ENCODE results near the gene STK24.

STK24 gene

GRCh38 chr13:98556142-98556816 lies 20.6 kb downstream of the STK24 start:
- DNase-seq (ENCODE audit: low read depth in 2 of 2), result no peak

GRCh38 chr13:98549728-98550317 lies 27.1 kb downstream of the STK24 start:
- DNase-seq (ENCODE audit: low read depth in 2 of 2), result no peak

- DNase-seq (ENCODE audit: low read depth in 2 of 2), result no peak
These were observed 27.7 kb downstream of the STK24 start for GRCh38 chr13:98549006-98549727.

- no peak for DNase-seq (ENCODE audit: low read depth in 2 of 2)
These were observed 28.7 kb downstream of the STK24 start for GRCh38 chr13:98548230-98548629.

- DNase-seq (ENCODE audit: low read depth in 2 of 2), result no peak
These were observed 29.5 kb downstream of the STK24 start for GRCh38 chr13:98547455-98547854.

GRCh38 chr13:98546402-98546801 lies 30.5 kb downstream of the STK24 start:
- DNase-seq (ENCODE audit: low read depth in 2 of 2), result no peak

GRCh38 chr13:98544104-98544710 lies 32.7 kb downstream of the STK24 start:
- DNase-seq (ENCODE audit: low read depth in 2 of 2), result no peak

GRCh38 chr13:98543378-98544103 lies 33.4 kb downstream of the STK24 start:
- DNase-seq (ENCODE audit: low read depth in 2 of 2), result no peak

- no peak for DNase-seq (ENCODE audit: low read depth in 2 of 2)
These were observed 34.1 kb downstream of the STK24 start for GRCh38 chr13:98542568-98543377.

GRCh38 chr13:98541701-98542203 lies 35.2 kb downstream of the STK24 start:
- DNase-seq (ENCODE audit: low read depth in 2 of 2), result no peak

- no peak for DNase-seq (ENCODE audit: low read depth in 2 of 2)
These were observed 35.7 kb downstream of the STK24 start for GRCh38 chr13:98541191-98541590.

- DNase-seq (ENCODE audit: low read depth in 2 of 2), result no peak
These were observed 36.4 kb downstream of the STK24 start for GRCh38 chr13:98540476-98540875.

- no peak for DNase-seq (ENCODE audit: low read depth in 2 of 2)
These were observed 37.2 kb downstream of the STK24 start for GRCh38 chr13:98539666-98540065.

- DNase-seq (ENCODE audit: low read depth in 2 of 2), result no peak
These were observed 38.0 kb downstream of the STK24 start for GRCh38 chr13:98538876-98539275.

- DNase-seq (ENCODE audit: low read depth in 2 of 2), result no peak
These were observed 39.2 kb downstream of the STK24 start for GRCh38 chr13:98537740-98538139.

GRCh38 chr13:98537306-98537705 lies 39.6 kb downstream of the STK24 start:
- no peak for DNase-seq (ENCODE audit: low read depth in 2 of 2)

- DNase-seq (ENCODE audit: low read depth in 2 of 2), result no peak
These were observed 40.2 kb downstream of the STK24 start for GRCh38 chr13:98536729-98537128.

GRCh38 chr13:98535501-98536354 lies 41.2 kb downstream of the STK24 start:
- DNase-seq (ENCODE audit: low read depth in 2 of 2), result no peak

- DNase-seq (ENCODE audit: low read depth in 2 of 2), result no peak
These were observed 42.1 kb downstream of the STK24 start for GRCh38 chr13:98534821-98535220.

GRCh38 chr13:98533912-98534311 lies 43.0 kb downstream of the STK24 start:
- no peak for DNase-seq (ENCODE audit: low read depth in 2 of 2)

Measured in activated CD4-positive, alpha-beta T cell treated with anti-CD3 and anti-CD28 coated beads for 24 hours (primary cell).